SU-DHL-6 (cell line): ENCODE measurements around the gene ALKBH7.

Source experiments
- CTCF ChIP-seq: fragments of 200-600 bp; sonication (generic); IDR thresholded peaks from one replicate; pipeline ENCODE4 v1.5.1; 2017; ENCODE audit warnings: antibody characterized with exemption, mild to moderate bottlenecking, low read length, moderate library complexity; ENCODE audit not compliant: insufficient read depth, poor library complexity, severe bottlenecking
- EZH2phosphoT487 ChIP-seq: fragments of 200-600 bp; sonication (generic), shearing (Covaris generic); conservative IDR thresholded peaks from 2 replicates; pipeline ENCODE4 v1.6.1; 2018; ENCODE audit warnings: mild to moderate bottlenecking, antibody characterized with exemption, low read length, moderate library complexity, mixed read lengths

- TF ChIP-seq CTCF (no peak), EZH2phosphoT487 (no peak)
These were observed 12.8 kb upstream of the ALKBH7 start for GRCh38 chr19:6359568-6360341.
